Measurements from ENCODE around the gene SLC7A1.

DNA sequence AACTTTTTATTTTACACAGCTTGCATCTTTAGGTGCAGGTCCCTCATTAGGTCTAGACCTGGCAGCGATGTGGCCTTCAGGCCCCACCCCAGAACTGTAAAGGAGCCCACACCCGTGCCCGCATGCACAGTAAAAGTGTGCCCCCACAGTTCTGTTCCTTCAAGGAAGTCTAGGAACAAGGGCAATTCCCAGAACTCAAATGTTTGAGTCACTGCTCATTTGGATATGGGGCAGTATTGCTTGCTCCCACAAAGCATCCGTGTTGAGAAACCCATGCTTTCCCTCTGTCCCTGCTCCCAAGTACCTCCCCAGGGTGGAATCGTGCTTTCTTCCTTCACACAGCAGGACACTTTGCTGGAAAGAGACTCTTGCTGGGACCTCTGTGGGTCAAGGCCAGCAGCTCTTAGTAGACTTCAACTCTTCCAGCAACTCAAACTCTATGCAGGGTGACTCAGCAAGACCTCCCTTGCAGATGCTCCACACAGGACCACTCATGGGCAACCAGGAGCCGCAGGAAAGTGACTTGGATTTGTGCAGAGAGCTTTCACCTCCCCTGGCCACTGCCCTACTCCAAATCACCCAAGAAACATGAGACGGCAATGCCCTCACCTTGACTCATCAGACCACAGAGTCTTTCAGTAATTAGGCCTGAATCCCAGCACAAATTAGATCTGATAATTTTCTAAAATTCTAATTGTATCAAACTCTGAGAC is 12.3 kb downstream of the SLC7A1 start:
- TF ChIP-seq, protein P1, sequence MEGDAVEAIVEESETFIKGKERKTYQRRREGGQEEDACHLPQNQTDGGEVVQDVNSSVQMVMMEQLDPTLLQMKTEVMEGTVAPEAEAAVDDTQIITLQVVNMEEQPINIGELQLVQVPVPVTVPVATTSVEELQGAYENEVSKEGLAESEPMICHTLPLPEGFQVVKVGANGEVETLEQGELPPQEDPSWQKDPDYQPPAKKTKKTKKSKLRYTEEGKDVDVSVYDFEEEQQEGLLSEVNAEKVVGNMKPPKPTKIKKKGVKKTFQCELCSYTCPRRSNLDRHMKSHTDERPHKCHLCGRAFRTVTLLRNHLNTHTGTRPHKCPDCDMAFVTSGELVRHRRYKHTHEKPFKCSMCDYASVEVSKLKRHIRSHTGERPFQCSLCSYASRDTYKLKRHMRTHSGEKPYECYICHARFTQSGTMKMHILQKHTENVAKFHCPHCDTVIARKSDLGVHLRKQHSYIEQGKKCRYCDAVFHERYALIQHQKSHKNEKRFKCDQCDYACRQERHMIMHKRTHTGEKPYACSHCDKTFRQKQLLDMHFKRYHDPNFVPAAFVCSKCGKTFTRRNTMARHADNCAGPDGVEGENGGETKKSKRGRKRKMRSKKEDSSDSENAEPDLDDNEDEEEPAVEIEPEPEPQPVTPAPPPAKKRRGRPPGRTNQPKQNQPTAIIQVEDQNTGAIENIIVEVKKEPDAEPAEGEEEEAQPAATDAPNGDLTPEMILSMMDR (IDR thresholded peaks at IDR 0.05) = no peak
- no peak for TF ChIP-seq POLR2A (IDR thresholded peaks at IDR 0.05)
